AG09309 (cell line): Measurements from ENCODE around the gene ANTXR1.

Experiments used
- DNase-seq: peaks from one replicate; pipeline ENCODE4 v3.0.0-alpha.2; 2010; ENCODE audit warnings: low read depth
- H3K4me3 ChIP-seq: 2 replicates; pipeline ENCODE4 v1.5.1; 2011; ENCODE audit warnings: mild to moderate bottlenecking, low read depth, low read length, moderate library complexity; ENCODE audit not compliant: control insufficient read depth
- TF ChIP-seq, protein P1 (sequence below): IDR thresholded peaks from 2 replicates; pipeline ENCODE4 v1.5.1; 2011; ENCODE audit warnings: mild to moderate bottlenecking, low read depth, low read length, inconsistent platforms; ENCODE audit not compliant: insufficient read depth, control insufficient read depth; ENCODE audit errors: missing control alignments

The ANTXR1 gene

GRCh38 chr2:69096326-69097095 is 83.5 kb downstream of the ANTXR1 start:
- TF ChIP-seq, protein P1, sequence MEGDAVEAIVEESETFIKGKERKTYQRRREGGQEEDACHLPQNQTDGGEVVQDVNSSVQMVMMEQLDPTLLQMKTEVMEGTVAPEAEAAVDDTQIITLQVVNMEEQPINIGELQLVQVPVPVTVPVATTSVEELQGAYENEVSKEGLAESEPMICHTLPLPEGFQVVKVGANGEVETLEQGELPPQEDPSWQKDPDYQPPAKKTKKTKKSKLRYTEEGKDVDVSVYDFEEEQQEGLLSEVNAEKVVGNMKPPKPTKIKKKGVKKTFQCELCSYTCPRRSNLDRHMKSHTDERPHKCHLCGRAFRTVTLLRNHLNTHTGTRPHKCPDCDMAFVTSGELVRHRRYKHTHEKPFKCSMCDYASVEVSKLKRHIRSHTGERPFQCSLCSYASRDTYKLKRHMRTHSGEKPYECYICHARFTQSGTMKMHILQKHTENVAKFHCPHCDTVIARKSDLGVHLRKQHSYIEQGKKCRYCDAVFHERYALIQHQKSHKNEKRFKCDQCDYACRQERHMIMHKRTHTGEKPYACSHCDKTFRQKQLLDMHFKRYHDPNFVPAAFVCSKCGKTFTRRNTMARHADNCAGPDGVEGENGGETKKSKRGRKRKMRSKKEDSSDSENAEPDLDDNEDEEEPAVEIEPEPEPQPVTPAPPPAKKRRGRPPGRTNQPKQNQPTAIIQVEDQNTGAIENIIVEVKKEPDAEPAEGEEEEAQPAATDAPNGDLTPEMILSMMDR, result no peak
- no peak for DNase-seq
- no peak overlapping the region for H3K4me3 ChIP-seq

- H3K4me3 ChIP-seq, result no peak overlapping the region
- no peak for DNase-seq
- TF ChIP-seq, protein P1, result no peak
Observed at GRCh38 chr2:69097148-69097610, 84.2 kb downstream of the ANTXR1 start.

GRCh38 chr2:69097891-69098655 is 85.1 kb downstream of the ANTXR1 start:
- TF ChIP-seq, protein P1, result no peak
- no peak for DNase-seq
- no peak overlapping the region for H3K4me3 ChIP-seq

DNA sequence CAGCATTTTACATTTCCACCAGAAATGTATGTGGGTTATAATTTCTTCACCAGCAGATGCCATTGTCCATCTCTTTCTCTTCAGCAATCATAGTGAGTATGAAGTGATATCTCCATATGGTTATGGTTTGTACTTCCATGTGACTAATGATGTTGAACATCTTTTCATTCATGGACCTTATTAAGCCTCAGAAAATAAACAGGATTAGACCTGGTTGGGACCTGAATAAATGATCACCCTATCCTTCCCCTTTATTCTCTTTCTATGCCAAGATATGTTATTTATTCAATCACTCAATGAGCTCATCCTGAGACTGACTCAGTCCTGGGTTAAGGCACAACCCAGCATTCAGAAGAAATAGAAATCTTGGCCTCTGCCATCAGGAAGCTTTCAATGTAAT is 86.6 kb downstream of the ANTXR1 start:
- no peak for DNase-seq
- H3K4me3 ChIP-seq, result no peak overlapping the region
- TF ChIP-seq, protein P1, result no peak

DNA sequence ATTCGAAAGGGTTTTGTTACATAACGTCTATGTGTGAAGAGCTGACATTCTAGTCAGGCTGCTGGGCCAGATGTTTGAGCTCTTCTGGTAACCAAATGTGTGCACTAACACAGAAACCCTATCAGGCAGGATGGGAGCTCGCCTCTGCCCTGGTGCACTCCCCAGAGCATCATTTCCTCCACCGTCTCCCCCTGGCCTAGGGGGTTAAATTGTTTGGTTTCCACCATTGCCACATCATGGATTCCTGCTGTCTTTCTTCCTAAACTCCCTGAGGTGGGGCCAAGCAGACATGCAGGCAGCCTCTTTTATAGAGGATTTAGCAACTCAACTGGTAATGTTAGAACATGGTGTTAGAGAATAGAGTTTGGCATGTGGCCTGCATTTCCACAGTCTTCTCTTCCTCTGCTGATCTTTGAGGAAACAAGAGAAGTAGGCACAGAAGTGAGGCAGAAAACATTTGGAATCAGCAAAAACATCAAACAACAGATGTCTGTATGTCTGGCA is 87.3 kb downstream of the ANTXR1 start:
- peak; percentile 77 for DNase-seq
- no peak overlapping the region for H3K4me3 ChIP-seq
- TF ChIP-seq, protein P1, result no peak

- no peak overlapping the region for H3K4me3 ChIP-seq
- TF ChIP-seq, protein P1, result no peak
- DNase-seq, result no peak
Observed at GRCh38 chr2:69102041-69102593, 89.1 kb downstream of the ANTXR1 start.
